HEK293 (cell line): ENCODE data around the gene ARPC5.
"Not testable (repeated sequence)": the region's sequence is repeated elsewhere in the genome, so short reads cannot be mapped to it uniquely, and the experiment has no call there.

Experiments used
- CTCF ChIA-PET: fragments of 350-600 bp; formaldehyde crosslinking; extraction: SDS; loops from one replicate; lab custom pipeline; 2021; ENCODE audit warnings: antibody characterized with exemption; lab: Yijun Ruan, JAX
- POLR2A ChIA-PET: fragments of 300-600 bp; formaldehyde crosslinking; extraction: SDS; loops from one replicate; lab custom pipeline; 2020; ENCODE audit warnings: antibody characterized with exemption, inconsistent platforms; lab: Yijun Ruan, JAX
- H3K27ac ChIP-seq: fragments of 200-500 bp; sonication (Bioruptor generic); 2 replicates; pipeline ENCODE4 v1.5.1; 2014; ENCODE audit warnings: low read depth, low read length, control low read depth, inconsistent platforms; ENCODE audit errors: extremely low read depth
- H3K36me3 ChIP-seq, 2 experiments: fragments of 200-500 bp in 1 of 2; sonication (Bioruptor generic) in 1 of 2; 1 replicate in 1 of 2; 2 replicates in 1 of 2; pipeline ENCODE4 v1.5.1; 2014 to 2017; ENCODE audit warnings: inconsistent platforms in 2 of 2, low read length in 2 of 2; ENCODE audit not compliant: control insufficient read depth in 2 of 2, insufficient read depth in 1 of 2
- H3K4me1 ChIP-seq: fragments of 200-500 bp; sonication (Bioruptor generic); 2 replicates; pipeline ENCODE4 v1.5.1; 2014; ENCODE audit warnings: mild to moderate bottlenecking, low read length, inconsistent platforms; ENCODE audit not compliant: control insufficient read depth, insufficient read depth
- H3K4me3 ChIP-seq: 2 replicates; pipeline ENCODE4 v1.5.1; 2011; ENCODE audit warnings: low read depth, mild to moderate bottlenecking, control low read depth, low read length, moderate library complexity
- H3K9me3 ChIP-seq: fragments of 200-500 bp; sonication (Bioruptor generic); 2 replicates; pipeline ENCODE4 v1.5.1; 2014; ENCODE audit warnings: low read depth, low read length, inconsistent platforms; ENCODE audit not compliant: control insufficient read depth, insufficient read depth
- IKZF3 ChIP-seq: fragments of 450-650 bp; IDR thresholded peaks from 2 replicates; pipeline ENCODE4 v1.5.0; 2018; ENCODE audit warnings: missing biosample characterization, mild to moderate bottlenecking, missing genetic modification characterization, moderate library complexity
- KLF7 ChIP-seq: fragments of 450-650 bp; formaldehyde crosslinking; IDR thresholded peaks from 2 replicates; pipeline ENCODE4 v1.5.1; 2016; ENCODE audit warnings: missing biosample characterization, missing genetic modification characterization, borderline replicate concordance
- SALL2 ChIP-seq: fragments of 450-650 bp; formaldehyde crosslinking; IDR thresholded peaks from 2 replicates; pipeline ENCODE4 v1.5.0; 2017; ENCODE audit warnings: missing biosample characterization, mild to moderate bottlenecking, missing genetic modification characterization, borderline replicate concordance
- SCRT1 ChIP-seq: fragments of 450-650 bp; formaldehyde crosslinking; IDR thresholded peaks from 2 replicates; pipeline ENCODE4 v1.5.1; 2016; ENCODE audit warnings: missing biosample characterization, missing genetic modification characterization, borderline replicate concordance
- SCRT2 ChIP-seq: fragments of 450-650 bp; formaldehyde crosslinking; IDR thresholded peaks from 2 replicates; pipeline ENCODE4 v1.5.1; 2016; ENCODE audit warnings: missing biosample characterization, missing genetic modification characterization
- ZBTB20 ChIP-seq: fragments of 450-650 bp; formaldehyde crosslinking; IDR thresholded peaks from 2 replicates; pipeline ENCODE4 v1.5.1; 2016; ENCODE audit warnings: missing biosample characterization, missing genetic modification characterization
- ZBTB8A ChIP-seq: fragments of 450-650 bp; formaldehyde crosslinking; IDR thresholded peaks from 2 replicates; pipeline ENCODE4 v1.5.1; 2016; ENCODE audit warnings: missing biosample characterization, missing genetic modification characterization
- ZNF248 ChIP-seq: fragments of 450-650 bp; formaldehyde crosslinking; IDR thresholded peaks from 2 replicates; pipeline ENCODE4 v1.5.1; 2017; ENCODE audit warnings: missing biosample characterization, missing genetic modification characterization
- ZNF391 ChIP-seq: fragments of 450-650 bp; formaldehyde crosslinking; IDR thresholded peaks from 2 replicates; pipeline ENCODE4 v1.5.1; 2016; ENCODE audit warnings: low read depth, missing biosample characterization, missing genetic modification characterization, borderline replicate concordance
- ZNF416 ChIP-seq: fragments of 450-650 bp; formaldehyde crosslinking; IDR thresholded peaks from 2 replicates; pipeline ENCODE4 v1.5.1; 2016; ENCODE audit warnings: missing biosample characterization, missing genetic modification characterization
- ZNF433 ChIP-seq: fragments of 450-650 bp; formaldehyde crosslinking; IDR thresholded peaks from 2 replicates; pipeline ENCODE4 v1.5.1; 2016; ENCODE audit warnings: missing biosample characterization, missing genetic modification characterization, low read depth
- ZNF548 ChIP-seq: fragments of 450-650 bp; formaldehyde crosslinking; IDR thresholded peaks from 2 replicates; pipeline ENCODE4 v1.5.1; 2016; ENCODE audit warnings: missing biosample characterization, missing genetic modification characterization
- ZNF549 ChIP-seq: fragments of 450-650 bp; IDR thresholded peaks from 2 replicates; pipeline ENCODE4 v1.5.1; 2018; ENCODE audit warnings: missing biosample characterization, missing genetic modification characterization, mild to moderate bottlenecking, inconsistent platforms, moderate library complexity
- ZNF660 ChIP-seq: fragments of 450-650 bp; IDR thresholded peaks from 2 replicates; pipeline ENCODE4 v1.5.1; 2018; ENCODE audit warnings: missing biosample characterization, mild to moderate bottlenecking, missing genetic modification characterization
- ZNF670 ChIP-seq: fragments of 450-650 bp; formaldehyde crosslinking; IDR thresholded peaks from 2 replicates; pipeline ENCODE4 v1.5.1; 2016; ENCODE audit warnings: missing biosample characterization, missing genetic modification characterization, low read depth
- ZNF677 ChIP-seq: fragments of 450-650 bp; IDR thresholded peaks from 2 replicates; pipeline ENCODE4 v1.5.0; 2018; ENCODE audit warnings: missing biosample characterization, mild to moderate bottlenecking, missing genetic modification characterization, moderate library complexity
- ZSCAN23 ChIP-seq: fragments of 450-650 bp; formaldehyde crosslinking; IDR thresholded peaks from 2 replicates; pipeline ENCODE4 v1.5.1; 2016; ENCODE audit warnings: missing biosample characterization, missing genetic modification characterization
- ZSCAN30 ChIP-seq: fragments of 450-650 bp; IDR thresholded peaks from 2 replicates; pipeline ENCODE4 v1.5.1; 2018; ENCODE audit warnings: missing biosample characterization, mild to moderate bottlenecking, missing genetic modification characterization, moderate library complexity
- TF ChIP-seq, protein P1 (sequence below): fragments of 450-650 bp; formaldehyde crosslinking; IDR thresholded peaks from 2 replicates; pipeline ENCODE4 v1.5.1; 2016; ENCODE audit warnings: missing biosample characterization, missing genetic modification characterization
- TF ChIP-seq, protein P2 (sequence below): fragments of 450-650 bp; formaldehyde crosslinking; IDR thresholded peaks from 2 replicates; pipeline ENCODE4 v1.5.1; 2016; ENCODE audit warnings: missing biosample characterization, missing genetic modification characterization, borderline replicate concordance

The ARPC5 gene

DNA sequence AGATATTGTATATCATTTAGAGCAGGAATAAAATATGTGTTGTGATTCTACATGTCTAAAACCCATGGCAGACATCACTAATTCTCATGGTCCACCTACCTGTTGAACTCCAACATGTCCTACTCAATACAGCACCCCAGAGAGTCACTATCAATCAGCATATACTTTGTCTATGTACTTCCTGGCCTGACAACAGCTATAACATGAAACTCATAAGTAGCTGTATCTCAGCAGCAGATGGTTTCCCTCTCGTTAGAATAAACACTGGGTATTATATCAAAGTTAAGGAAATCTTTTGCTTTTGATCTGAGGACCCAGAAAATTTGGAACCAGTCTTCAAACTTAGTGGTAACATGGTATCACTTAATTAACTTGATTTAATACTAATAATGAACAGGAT lies 15.8 kb downstream of the ARPC5 start:
- CTCF ChIA-PET = no interaction called here
- POLR2A ChIA-PET = no interaction called here
- TF ChIP-seq SALL2 (tag by site-specific recombination) = no peak
- TF ChIP-seq ZNF677 (tag by site-specific recombination) = no peak
- TF ChIP-seq SCRT1 (tag by site-specific recombination) = 0 out of 2 replicates have a peak, but pooled peaks have one; percentile 49
- TF ChIP-seq ZNF248 (tag by site-specific recombination) = no peak
- no peak for TF ChIP-seq ZBTB8A (tag by site-specific recombination)
- no peak for TF ChIP-seq ZNF416 (tag by site-specific recombination)
- TF ChIP-seq ZNF391 (tag by site-specific recombination) = no peak
- peak; percentile 79 for TF ChIP-seq SCRT2 (tag by site-specific recombination)
- TF ChIP-seq IKZF3 = no peak
- TF ChIP-seq ZNF660 (tag by site-specific recombination) = no peak
- TF ChIP-seq, all 188 proteins: peak for 2
- Histone ChIP-seq H3K36me3 (peaks cover 0 to 4% of the 10 kb centered on the region in 2 experiments; a peak in 1 of 3 replicates), H3K9me3 (no peaks in the 10 kb centered on the region), H3K4me1 (no peaks in the 10 kb centered on the region), H3K27ac (no peak overlapping the region), H3K4me3 (no peak overlapping the region)

DNA sequence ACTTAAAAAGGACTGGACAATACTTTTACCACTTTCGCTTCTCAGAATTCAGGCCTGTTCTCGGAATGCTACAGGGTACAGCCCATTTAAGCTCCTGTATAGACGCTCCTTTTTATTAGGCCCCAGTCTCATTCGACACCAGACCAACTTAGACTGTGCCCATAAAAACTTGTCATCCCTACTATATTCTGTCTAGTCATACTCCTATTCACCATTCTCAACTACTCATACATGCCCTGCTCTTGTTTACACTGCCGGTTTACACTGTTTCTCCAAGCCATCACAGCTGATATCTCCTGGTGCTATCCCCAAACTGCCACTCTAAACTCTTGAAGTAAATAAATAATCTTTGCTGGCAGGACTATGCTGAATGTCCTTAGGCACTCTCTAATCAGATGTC lies 17.4 kb downstream of the ARPC5 start:
- POLR2A ChIA-PET, H3K4me3 ChIP-seq, H3K27ac ChIP-seq, H3K36me3 ChIP-seq, H3K9me3 ChIP-seq, CTCF ChIA-PET, H3K4me1 ChIP-seq: not testable (repeated sequence)

DNA sequence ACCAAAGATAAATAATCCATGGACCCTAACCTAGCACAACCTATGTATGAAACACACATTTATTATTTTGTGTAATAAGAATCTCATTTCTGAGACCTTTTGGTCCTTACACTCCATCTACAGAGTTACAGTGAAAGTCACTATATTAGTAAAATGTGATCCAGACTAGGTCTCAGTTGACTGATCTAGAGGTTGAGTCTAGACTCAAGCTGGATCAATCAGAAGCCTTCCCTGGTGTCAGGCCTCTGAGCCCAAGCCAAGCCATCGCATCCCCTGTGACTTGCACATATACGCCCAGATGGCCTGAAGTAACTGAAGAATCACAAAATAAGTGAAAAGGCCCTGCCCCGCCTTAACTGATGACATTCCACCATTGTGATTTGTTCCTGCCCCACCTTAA lies 22.6 kb downstream of the ARPC5 start:
- H3K4me1 ChIP-seq, H3K27ac ChIP-seq, H3K36me3 ChIP-seq, H3K9me3 ChIP-seq, H3K4me3 ChIP-seq, POLR2A ChIA-PET: not testable (repeated sequence)
- CTCF ChIA-PET = interaction anchor here (0.7 to 1.0 kb wide), 2 partner anchors 10 to 303 kb away, joined by 3 read pairs; no protein-coding TSS in a partner anchor

DNA sequence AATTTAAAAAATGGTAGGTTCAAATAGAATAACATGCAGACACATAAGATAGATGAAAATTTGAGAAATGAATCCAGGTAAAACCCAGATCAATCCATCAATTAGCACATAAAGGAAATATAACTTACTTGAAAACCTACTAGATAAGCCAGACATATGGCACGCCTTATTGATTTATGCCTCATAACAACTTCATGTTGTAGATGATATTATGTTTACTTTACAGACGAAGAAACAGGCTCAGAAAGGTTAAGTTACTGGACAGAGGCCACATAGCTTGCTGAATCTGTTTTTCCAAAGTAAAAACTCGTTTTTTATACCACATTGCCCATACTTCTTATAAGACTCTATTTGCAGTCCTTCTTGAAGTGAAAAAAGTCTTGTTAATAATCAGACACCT lies 23.2 kb downstream of the ARPC5 start:
- ChIA-PET POLR2A (no interaction called here), CTCF (interaction anchor here (0.5 to 1.0 kb wide), 3 partner anchors 10 to 303 kb away, joined by 3 read pairs; no protein-coding TSS in a partner anchor)
- Histone ChIP-seq H3K27ac (no peak overlapping the region), H3K9me3 (no peaks in the 10 kb centered on the region), H3K4me3 (no peak overlapping the region), H3K36me3 (no peaks in the 10 kb centered on the region), H3K4me1 (no peaks in the 10 kb centered on the region)
- TF ChIP-seq ZNF549 (tag by site-specific recombination) (no peak), ZSCAN30 (tag by site-specific recombination) (no peak), ZBTB20 (tag by site-specific recombination) (no peak), ZNF548 (tag by site-specific recombination) (no peak), ZNF670 (no peak), ZNF433 (tag by site-specific recombination) (no peak), ZSCAN23 (tag by site-specific recombination) (no peak), KLF7 (no peak)
- TF ChIP-seq, protein P1, sequence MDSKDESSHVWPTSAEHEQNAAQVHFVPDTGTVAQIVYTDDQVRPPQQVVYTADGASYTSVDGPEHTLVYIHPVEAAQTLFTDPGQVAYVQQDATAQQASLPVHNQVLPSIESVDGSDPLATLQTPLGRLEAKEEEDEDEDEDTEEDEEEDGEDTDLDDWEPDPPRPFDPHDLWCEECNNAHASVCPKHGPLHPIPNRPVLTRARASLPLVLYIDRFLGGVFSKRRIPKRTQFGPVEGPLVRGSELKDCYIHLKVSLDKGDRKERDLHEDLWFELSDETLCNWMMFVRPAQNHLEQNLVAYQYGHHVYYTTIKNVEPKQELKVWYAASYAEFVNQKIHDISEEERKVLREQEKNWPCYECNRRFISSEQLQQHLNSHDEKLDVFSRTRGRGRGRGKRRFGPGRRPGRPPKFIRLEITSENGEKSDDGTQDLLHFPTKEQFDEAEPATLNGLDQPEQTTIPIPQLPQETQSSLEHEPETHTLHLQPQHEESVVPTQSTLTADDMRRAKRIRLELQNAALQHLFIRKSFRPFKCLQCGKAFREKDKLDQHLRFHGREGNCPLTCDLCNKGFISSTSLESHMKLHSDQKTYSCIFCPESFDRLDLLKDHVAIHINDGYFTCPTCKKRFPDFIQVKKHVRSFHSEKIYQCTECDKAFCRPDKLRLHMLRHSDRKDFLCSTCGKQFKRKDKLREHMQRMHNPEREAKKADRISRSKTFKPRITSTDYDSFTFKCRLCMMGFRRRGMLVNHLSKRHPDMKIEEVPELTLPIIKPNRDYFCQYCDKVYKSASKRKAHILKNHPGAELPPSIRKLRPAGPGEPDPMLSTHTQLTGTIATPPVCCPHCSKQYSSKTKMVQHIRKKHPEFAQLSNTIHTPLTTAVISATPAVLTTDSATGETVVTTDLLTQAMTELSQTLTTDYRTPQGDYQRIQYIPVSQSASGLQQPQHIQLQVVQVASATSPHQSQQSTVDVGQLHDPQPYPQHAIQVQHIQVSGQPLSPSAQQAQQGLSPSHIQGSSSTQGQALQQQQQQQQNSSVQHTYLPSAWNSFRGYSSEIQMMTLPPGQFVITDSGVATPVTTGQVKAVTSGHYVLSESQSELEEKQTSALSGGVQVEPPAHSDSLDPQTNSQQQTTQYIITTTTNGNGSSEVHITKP (tag by site-specific recombination) = no peak
- TF ChIP-seq, protein P2, sequence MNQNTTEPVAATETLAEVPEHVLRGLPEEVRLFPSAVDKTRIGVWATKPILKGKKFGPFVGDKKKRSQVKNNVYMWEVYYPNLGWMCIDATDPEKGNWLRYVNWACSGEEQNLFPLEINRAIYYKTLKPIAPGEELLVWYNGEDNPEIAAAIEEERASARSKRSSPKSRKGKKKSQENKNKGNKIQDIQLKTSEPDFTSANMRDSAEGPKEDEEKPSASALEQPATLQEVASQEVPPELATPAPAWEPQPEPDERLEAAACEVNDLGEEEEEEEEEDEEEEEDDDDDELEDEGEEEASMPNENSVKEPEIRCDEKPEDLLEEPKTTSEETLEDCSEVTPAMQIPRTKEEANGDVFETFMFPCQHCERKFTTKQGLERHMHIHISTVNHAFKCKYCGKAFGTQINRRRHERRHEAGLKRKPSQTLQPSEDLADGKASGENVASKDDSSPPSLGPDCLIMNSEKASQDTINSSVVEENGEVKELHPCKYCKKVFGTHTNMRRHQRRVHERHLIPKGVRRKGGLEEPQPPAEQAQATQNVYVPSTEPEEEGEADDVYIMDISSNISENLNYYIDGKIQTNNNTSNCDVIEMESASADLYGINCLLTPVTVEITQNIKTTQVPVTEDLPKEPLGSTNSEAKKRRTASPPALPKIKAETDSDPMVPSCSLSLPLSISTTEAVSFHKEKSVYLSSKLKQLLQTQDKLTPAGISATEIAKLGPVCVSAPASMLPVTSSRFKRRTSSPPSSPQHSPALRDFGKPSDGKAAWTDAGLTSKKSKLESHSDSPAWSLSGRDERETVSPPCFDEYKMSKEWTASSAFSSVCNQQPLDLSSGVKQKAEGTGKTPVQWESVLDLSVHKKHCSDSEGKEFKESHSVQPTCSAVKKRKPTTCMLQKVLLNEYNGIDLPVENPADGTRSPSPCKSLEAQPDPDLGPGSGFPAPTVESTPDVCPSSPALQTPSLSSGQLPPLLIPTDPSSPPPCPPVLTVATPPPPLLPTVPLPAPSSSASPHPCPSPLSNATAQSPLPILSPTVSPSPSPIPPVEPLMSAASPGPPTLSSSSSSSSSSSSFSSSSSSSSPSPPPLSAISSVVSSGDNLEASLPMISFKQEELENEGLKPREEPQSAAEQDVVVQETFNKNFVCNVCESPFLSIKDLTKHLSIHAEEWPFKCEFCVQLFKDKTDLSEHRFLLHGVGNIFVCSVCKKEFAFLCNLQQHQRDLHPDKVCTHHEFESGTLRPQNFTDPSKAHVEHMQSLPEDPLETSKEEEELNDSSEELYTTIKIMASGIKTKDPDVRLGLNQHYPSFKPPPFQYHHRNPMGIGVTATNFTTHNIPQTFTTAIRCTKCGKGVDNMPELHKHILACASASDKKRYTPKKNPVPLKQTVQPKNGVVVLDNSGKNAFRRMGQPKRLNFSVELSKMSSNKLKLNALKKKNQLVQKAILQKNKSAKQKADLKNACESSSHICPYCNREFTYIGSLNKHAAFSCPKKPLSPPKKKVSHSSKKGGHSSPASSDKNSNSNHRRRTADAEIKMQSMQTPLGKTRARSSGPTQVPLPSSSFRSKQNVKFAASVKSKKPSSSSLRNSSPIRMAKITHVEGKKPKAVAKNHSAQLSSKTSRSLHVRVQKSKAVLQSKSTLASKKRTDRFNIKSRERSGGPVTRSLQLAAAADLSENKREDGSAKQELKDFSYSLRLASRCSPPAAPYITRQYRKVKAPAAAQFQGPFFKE = no peak
